Ureter (tissue), 1 donor: ENCODE data around the gene SLC17A9. TPM values are rescaled to one million over a fixed set of nuclear protein-coding genes. Genes with fewer than 3 reads are reported as not detected.
"Not testable (repeated sequence)": the region's sequence is repeated elsewhere in the genome, so short reads cannot be mapped to it uniquely, and the experiment has no call there.

Experiments
- DNase-seq: peaks from one replicate; pipeline ENCODE4 v3.0.0-alpha.2; 2020; ENCODE audit warnings: low spot score
- total RNA-seq: library from RNA; stranded (reverse); gene quantifications from one replicate; pipeline ENCODE4 v1.2.4, GENCODE V29; 2023
- donor health status: DM: yes; HTN: yes; CAD: no.

Gene SLC17A9
- total RNA-seq, 1 donor from 2014 or later: 10.1 TPM

DNA sequence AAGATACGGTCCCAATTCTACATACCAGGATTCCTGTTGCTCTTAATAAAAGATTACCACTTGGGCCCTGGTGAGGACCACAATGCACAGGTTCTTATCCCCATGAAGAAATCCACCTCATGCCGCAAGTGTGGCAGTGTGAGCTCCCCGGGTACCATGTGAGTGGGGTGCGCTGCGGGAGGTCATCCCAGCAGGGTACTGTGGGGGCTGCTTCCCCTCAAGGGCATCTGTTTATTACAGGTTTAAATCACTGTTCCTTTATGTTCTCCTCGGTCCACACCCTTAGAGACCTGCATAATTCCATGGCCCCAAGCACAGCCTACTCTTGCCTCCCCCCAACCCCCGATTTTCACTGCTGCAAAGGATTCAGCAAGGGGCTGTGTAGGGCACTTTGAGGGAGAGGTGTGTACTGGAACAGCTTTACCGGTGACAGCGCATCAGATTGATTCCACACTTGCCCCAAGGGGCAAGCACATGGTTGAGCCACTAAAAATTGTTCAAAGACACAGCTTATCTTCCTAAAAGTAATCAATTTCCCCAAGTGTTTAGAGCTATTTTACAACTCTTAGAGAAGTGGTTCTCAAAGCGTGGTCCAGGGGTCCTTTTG, 32.4 kb upstream of the SLC17A9 start:
- DNase-seq: no peak

- no peak for DNase-seq
Measured at GRCh38 chr20:62921119-62921687, 31.3 kb upstream of the SLC17A9 start.

- DNase-seq: no peak
Measured at GRCh38 chr20:62922451-62922921, 30.0 kb upstream of the SLC17A9 start.

DNA sequence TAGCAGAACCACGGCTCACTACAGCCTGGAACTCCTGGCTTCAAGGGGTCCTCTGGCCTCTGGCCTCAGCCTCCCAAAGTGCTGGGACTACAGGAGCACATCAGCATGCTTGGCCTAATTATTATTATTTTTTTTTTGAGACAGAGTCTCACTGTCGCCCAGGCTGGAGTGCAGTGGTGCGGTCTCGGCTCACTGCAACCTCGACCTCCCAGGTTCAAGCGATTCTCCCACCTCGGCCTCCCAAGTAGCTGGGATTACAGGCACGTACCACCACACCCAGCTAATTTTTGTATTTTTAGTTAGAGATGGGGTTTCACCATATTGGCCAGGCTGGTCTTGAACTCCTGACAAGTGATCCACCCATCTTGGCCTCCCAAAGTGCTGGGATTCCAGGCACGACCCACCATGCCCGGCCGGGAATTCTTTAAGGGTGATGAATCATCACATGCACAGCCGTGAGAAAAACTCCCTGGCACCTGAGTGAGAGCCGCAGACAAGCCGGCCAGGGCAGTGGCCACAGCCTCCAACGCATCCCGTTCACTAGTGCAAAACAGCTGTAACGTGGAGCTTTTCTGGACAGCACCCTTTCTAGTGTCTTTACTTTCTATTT, 29.3 kb upstream of the SLC17A9 start:
- DNase-seq: not testable (repeated sequence)

GRCh38 chr20:62923669-62924441, 28.7 kb upstream of the SLC17A9 start:
- no peak for DNase-seq

DNA sequence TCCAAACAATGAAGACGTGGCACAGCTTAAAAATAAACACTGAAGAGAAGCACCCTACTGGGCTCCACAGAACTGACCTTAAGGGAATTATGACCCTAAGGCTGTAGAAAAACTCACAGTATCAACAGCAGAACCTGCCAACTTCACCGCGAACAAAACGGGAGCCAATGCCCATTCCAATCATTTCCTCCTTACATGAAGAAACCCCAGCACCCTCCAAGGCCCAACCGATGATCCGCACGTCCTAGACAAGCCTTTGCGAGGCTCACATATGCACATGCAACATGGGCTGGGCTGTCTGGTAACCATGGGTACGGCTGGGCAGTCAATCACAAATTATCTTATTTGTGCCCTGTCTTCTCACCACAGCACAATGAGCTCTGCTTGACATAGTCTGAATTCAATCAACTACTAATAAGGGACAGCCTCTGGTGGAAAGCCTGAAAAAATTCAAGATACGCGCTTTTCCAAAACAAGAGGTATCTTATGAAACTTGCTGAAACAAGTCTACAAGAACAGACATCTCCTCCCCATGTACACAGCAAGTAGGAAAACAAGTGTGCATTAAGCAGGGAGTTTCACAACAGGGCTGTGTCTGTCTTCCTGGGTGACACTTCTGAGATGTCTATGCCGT, 27.9 kb upstream of the SLC17A9 start:
- DNase-seq: no peak

GRCh38 chr20:62925076-62925419, 27.5 kb upstream of the SLC17A9 start:
- DNase-seq: no peak

DNA sequence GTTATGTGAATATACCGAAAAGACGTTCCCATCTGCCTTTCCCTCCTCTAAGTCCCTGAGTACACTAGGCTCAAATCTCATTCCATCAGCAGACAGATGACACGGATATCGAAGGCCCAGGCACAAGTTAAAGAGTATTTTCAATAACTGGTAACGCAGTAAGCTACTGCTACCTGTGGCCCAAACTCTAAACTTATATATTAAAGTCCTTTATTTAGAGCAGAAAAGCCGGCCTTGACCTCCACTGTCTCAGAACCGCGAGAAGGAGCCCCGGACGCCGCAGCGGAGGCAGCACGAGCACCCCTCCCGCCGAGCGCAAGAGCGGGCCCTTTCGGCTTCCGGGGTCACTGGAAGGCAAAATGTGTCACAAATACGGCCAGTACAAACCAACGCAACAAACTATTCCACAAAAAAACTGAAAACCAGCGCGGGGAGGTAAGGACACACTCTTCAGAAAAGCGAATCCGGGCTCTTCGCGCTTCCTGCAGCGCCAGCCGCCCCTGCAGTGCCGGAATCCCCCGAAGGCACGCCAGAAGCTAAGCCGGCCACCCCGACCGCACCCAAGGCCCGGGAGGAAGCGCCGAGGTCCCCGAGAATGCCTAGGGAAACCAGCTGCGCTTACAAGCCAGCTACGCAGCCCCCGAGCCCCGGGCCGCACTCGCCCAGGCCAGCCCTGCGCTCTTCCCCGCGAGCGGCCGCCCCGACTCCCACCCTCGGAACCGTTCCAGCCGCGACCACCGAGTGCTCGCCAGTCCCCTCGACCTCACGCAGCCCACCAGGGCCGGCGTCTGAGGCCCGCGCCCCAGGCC, 26.9 kb upstream of the SLC17A9 start:
- no peak for DNase-seq

- DNase-seq: peak; percentile 88
Measured at GRCh38 chr20:62926229-62927127, 26.0 kb upstream of the SLC17A9 start, which contains the start of gene DIDO1. Gene DIDO1, minus strand, starts transcription at chr20:62926505.

GRCh38 chr20:62927128-62927705, 25.3 kb upstream of the SLC17A9 start:
- no peak for DNase-seq

DNA sequence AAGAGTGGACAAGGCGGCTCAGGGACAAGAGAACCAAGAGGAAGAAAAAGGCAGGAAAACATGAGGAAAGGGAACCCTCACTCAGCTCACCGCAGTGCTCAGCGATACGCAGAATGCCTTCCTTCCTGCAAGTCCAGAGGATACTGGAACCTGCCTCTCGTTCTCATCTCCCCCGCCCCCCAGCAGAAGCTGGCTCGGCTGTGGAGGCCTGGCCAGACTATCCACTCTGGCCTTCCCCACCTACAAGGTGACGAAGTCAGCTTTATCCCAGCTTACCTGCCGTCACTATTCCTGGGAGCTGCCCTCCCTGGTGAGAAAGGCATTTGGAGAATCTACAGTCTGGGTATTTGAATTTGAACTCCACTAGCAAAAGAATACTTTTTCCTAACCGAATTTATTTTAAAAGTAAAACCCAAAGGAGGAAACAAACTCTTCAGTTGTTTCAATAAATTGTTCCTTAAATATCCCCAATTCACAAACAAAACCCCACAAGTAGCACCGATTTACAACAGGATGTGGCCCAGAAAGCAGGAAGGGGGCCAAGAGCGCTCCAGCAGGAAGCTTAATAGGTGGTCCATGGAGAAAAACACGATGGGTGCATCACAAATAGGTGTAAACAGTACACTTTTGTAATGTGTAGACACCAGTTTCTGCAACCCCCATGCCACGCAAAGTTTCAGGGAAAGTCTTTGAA, 24.1 kb upstream of the SLC17A9 start:
- no peak for DNase-seq

GRCh38 chr20:62929051-62929538, 23.4 kb upstream of the SLC17A9 start:
- DNase-seq: peak; percentile 67

DNA sequence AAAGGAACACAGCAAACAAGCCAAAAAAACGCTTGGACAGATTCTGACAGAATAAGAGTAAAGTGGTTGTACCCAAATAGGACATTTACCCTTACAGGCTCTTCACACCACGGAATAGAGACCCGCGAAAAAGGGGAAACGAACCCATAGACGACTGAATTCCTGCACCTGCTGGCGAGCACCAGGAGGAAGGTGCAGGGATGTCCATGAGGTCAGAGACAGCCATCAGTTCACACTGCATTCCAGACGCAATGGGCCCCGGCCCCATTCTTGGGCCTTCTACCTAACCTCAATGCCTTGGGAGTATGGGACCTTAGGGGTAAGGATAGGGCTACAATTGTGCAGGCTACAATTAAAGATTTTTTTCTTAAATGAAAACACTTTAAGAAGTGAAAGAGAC, 21.0 kb upstream of the SLC17A9 start:
- DNase-seq: no peak

DNA sequence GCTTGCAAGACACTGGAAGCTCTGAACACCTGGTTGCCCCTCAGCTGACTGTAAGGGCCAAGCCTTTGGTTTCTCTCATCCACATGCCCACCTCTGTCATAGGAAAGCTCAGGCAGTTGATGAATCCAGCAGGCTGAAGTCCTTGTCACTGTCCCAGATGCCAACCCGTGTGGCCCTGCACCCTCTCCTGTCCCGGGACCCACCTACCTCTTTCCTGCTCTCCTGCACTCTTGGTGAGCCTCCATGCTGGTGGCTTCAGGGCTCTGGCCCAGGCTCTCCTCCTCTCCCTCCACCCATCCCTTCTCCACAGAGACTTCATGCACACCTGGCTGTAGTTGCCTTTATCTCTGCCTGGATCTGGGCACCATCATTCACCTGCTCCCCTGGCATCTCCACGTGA, 18.5 kb upstream of the SLC17A9 start:
- DNase-seq: no peak

DNA sequence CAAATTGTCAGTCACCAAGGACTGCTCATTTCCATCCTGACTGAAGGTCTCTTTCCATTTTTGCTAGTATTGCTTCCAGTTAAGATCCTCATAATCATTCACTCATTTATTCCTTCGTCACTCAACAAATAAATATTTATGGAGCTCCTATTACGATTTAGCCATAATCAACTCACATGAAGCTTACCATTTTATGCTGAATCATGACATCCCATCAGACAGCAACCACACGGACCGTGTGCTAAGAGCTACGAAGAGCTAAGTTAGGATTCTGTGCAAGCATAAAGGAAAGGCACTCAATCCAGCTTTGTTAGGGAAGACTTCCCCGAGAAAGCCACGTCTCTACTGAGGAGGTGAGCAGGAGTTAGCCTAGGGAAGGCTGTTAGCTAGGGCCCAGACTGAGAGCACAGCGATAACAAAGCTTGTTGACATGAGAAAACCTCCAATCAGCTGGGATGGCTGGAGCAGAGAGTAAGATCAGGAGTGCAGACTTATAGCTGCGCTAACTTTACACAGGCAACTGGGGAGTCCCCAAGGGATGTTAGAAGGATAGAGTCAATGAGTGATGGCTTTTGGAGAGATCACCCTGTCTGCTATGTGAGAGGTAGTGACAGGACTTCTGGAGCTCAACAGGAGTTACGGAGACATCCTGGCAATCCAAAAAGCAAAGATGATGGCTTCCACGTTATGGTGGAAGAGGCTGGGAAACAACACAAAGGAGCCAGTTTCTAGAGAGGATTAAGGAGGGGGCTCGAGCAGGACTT, 17.1 kb upstream of the SLC17A9 start:
- no peak for DNase-seq

GRCh38 chr20:62935968-62936585, 16.4 kb upstream of the SLC17A9 start:
- DNase-seq: no peak

DNA sequence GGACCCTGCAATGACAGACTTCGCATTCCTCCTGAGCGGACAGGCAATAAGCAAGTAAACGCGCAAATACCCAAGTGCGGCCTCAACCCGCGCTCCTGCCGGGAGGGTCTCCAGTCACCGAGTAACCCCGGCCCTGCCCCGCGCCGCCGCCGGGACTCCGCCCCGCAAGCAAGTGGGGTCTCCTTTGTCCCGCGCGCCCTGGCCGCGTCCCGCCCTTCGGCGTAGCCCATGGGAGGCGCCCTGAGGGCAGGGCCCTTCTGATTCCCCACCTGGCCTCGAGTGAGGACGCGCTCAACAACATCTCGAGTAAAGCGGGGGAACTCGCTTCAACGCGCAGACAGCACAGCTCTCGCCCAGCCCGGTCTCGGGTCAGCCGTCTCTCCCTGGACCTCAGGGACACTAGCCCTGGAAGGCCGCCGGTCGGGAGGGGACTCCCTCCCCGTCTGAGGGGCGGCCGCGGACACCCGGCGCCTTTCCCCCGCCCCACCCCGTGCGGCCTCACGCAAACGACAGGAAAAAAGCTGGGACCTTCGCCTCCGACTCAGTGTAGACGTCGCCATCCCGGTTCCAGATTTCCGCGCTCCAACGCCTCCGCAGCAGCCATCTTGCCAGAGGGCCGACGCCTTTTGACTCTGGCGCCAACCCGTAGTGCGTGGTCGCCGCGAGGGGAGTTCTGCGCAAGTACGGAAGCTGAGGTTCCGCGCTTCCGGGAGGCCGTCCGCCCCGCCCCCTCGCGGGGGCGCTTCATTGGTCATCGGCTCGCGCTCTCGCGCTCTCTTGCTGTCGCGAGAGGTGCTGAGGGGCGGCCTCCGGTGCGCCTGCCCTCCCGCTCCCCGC, 15.0 kb upstream of the SLC17A9 start:
- peak; percentile 98 for DNase-seq
